K562 (cell line): ENCODE data around the gene AHSP. TPM values are rescaled to one million over a fixed set of nuclear protein-coding genes. Genes with fewer than 3 reads are reported as not detected.

Source experiments
- ESRRA ChIP-seq: fragments of 450-650 bp; IDR thresholded peaks from 2 replicates; pipeline ENCODE4 v1.6.1; 2014; ENCODE audit warnings: low read depth, mild to moderate bottlenecking, moderate library complexity, borderline replicate concordance
- EZH2 ChIP-seq: IDR thresholded peaks from 2 replicates; pipeline ENCODE4 v1.6.1; 2012; ENCODE audit warnings: low read depth, mild to moderate bottlenecking, inconsistent platforms, low read length, borderline replicate concordance
- GTF2F1 ChIP-seq: IDR thresholded peaks from 2 replicates; pipeline ENCODE4 v1.6.1; 2011; ENCODE audit warnings: low read depth, low read length, improper control_type of control experiment
- HCFC1 ChIP-seq: IDR thresholded peaks from 2 replicates; pipeline ENCODE4 v1.6.1; 2012; ENCODE audit warnings: low read depth, low read length, improper control_type of control experiment
- HDAC3 ChIP-seq: fragments of 450-650 bp; IDR thresholded peaks from 2 replicates; pipeline ENCODE4 v1.6.1; 2018; ENCODE audit warnings: borderline replicate concordance, mild to moderate bottlenecking, moderate library complexity; ENCODE audit not compliant: partially characterized antibody
- KAT7 ChIP-seq: sonication (generic); formaldehyde crosslinking; IDR thresholded peaks from 2 replicates; pipeline ENCODE4 v1.8.0; 2022; ENCODE audit warnings: missing genetic modification reagents, mild to moderate bottlenecking, borderline replicate concordance
- KDM5B ChIP-seq: fragments of 200-600 bp; sonication (generic); IDR thresholded peaks from 2 replicates; pipeline ENCODE4 v1.6.1; 2012; ENCODE audit warnings: low read depth, mild to moderate bottlenecking, moderate library complexity, low read length, control low read depth, inconsistent platforms; ENCODE audit not compliant: insufficient replicate concordance
- MXI1 ChIP-seq: IDR thresholded peaks from 2 replicates; pipeline ENCODE4 v1.6.1; 2011; ENCODE audit warnings: low read depth, mild to moderate bottlenecking, improper control_type of control experiment, low read length
- NEUROD1 ChIP-seq: fragments of 150-350 bp; IDR thresholded peaks from 2 replicates; pipeline ENCODE4 v1.6.1; 2014; ENCODE audit warnings: borderline replicate concordance, low read length, low read depth; ENCODE audit not compliant: partially characterized antibody
- NFATC3 ChIP-seq: fragments of 450-650 bp; IDR thresholded peaks from 2 replicates; pipeline ENCODE4 v1.6.1; 2017; ENCODE audit warnings: mild to moderate bottlenecking
- PCBP2 ChIP-seq: fragments of 200-400 bp; formaldehyde crosslinking; IDR thresholded peaks from 2 replicates; pipeline ENCODE4 v1.6.1; 2018; ENCODE audit warnings: low read length, low read depth, mild to moderate bottlenecking, moderate library complexity; ENCODE audit not compliant: poor library complexity, severe bottlenecking
- RBFOX2 ChIP-seq: fragments of 200-400 bp; formaldehyde crosslinking; IDR thresholded peaks from 2 replicates; pipeline ENCODE4 v1.6.1; 2017; ENCODE audit warnings: low read depth, mild to moderate bottlenecking, low read length, moderate library complexity
- SMARCC2 ChIP-seq: fragments of 450-650 bp; IDR thresholded peaks from 2 replicates; pipeline ENCODE4 v1.6.1; 2017; ENCODE audit warnings: antibody characterized with exemption, moderate library complexity, mild to moderate bottlenecking, low read depth
- SRSF3 ChIP-seq: fragments of 200-400 bp; formaldehyde crosslinking; IDR thresholded peaks from 2 replicates; pipeline ENCODE4 v1.6.1; 2016; ENCODE audit warnings: mild to moderate bottlenecking, low read length, moderate library complexity; ENCODE audit not compliant: insufficient read depth
- THRAP3 ChIP-seq: fragments of 450-650 bp; IDR thresholded peaks from 2 replicates; pipeline ENCODE4 v1.6.1; 2016; ENCODE audit warnings: mild to moderate bottlenecking, inconsistent platforms, borderline replicate concordance
- TRIM24 ChIP-seq, 2 experiments: fragments of 450-650 bp; IDR thresholded peaks; 2 replicates each; pipeline ENCODE4 v1.6.1; 2016
- ZC3H11A ChIP-seq: IDR thresholded peaks from 2 replicates; pipeline ENCODE4 v1.6.1; 2012; ENCODE audit warnings: low read depth, low read length, improper control_type of control experiment
- ZNF23 ChIP-seq: fragments of 250-450 bp; sonication (Bioruptor Pico); IDR thresholded peaks from 2 replicates; pipeline ENCODE4 v1.4.0; 2020; ENCODE audit warnings: mild to moderate bottlenecking
- ZNF232 ChIP-seq: sonication (generic); formaldehyde crosslinking; IDR thresholded peaks from 2 replicates; pipeline ENCODE4 v1.8.0; 2022; ENCODE audit warnings: mild to moderate bottlenecking, missing genetic modification reagents
- ZNF384 ChIP-seq: IDR thresholded peaks from 2 replicates; pipeline ENCODE4 v1.6.1; 2012; ENCODE audit warnings: low read depth, low read length, improper control_type of control experiment
- ZNF431 ChIP-seq: sonication (generic); formaldehyde crosslinking; IDR thresholded peaks from 2 replicates; pipeline ENCODE4 v1.8.0; 2022; ENCODE audit warnings: mild to moderate bottlenecking, missing genetic modification reagents
- polyA plus RNA-seq, 8 experiments: library from polyadenylated mRNA; depleted of rRNA in 4 of 8; stranded (reverse) in 5 of 8; unstranded in 3 of 8; fragments of >200 nt; fragmentation: Nextera tagmentation in 2 of 8; fragmentation: Illumina TruSeq in 1 of 8; extraction: Ambion mirVana in 2 of 8; extraction: Trizol in 1 of 8; gene quantifications; 2 replicates each; pipeline versions ENCODE4 v1.2.1 to v1.2.3, GENCODE V29; 2011 to 2014; ENCODE audit warnings: inconsistent platforms in 1 of 8, missing spikeins in 1 of 8
- total RNA-seq, 7 experiments: library from RNA; depleted of rRNA in 6 of 7; stranded (reverse); fragments of >200 nt in 6 of 7; fragmentation: Illumina TruSeq in 2 of 7; extraction: Trizol in 2 of 7; gene quantifications; 2 replicates each; pipeline versions ENCODE4 v1.2.1 to v1.2.3, GENCODE V29; 2011 to 2021; ENCODE audit warnings: low replicate concordance in 1 of 7
- TF ChIP-seq, protein P1 (sequence below): conservative IDR thresholded peaks from 2 replicates; pipeline ENCODE4 v1.6.1; 2011; ENCODE audit warnings: low read depth, mild to moderate bottlenecking, low read length; ENCODE audit not compliant: control insufficient read depth
- TF ChIP-seq, protein P2 (sequence below): fragments of 250-450 bp; sonication (Bioruptor Pico); IDR thresholded peaks from 2 replicates; pipeline ENCODE4 v1.8.0; 2021; ENCODE audit warnings: borderline replicate concordance, mild to moderate bottlenecking, moderate library complexity; ENCODE audit not compliant: poor library complexity, severe bottlenecking

The AHSP gene
- total and polyA plus RNA-seq, 9 of the 15 experiments (the other 6 are each of a cell fraction or from before 2014, with no cell fraction given) = 6.6 to 99.1 (median 25.8) TPM

DNA sequence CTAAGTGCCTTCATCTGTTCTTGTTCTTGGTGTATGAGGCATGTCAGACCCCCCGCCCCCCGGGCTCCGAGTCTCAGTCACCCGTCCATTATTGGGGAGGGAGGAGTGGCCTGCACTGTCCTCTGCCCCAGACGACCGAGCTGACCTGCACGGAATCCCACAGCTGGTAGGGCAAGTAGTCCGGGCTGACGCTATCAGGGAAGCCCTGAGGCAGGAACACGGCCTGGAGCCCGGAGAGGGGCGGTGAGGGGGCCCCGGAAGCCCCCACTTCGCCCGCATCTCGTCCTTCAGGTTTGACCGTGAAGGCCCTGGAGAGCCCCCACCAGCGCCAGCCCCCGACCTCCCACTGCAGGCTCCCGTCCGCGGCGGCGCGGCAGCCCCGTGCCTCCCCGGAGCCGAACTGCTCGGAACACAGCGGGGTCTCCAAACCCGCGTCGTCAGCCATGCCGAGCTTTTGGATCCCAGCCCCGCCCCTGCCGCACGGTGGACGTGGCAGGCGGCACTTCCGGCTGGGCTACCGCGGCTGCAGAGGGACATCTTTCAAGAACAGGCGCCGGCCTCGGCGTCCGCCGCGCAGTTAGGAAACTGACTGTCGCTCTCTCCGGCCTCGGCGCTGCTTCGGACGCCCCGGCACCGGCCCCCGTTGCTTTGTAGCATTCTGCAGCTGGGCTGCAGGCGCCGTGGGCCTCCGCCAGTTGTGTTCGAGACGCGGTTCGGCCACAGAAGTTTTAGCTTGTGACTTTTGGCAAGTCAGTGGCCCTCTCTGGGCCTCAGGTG lies 19.6 kb upstream of the AHSP start, which contains the start of gene RUSF1 (continued):
- TF ChIP-seq PCBP2 (no peak), SMARCC2 (no peak), GTF2F1 (peak; percentile 52; the same call in 1 of the 2 replicates), RBFOX2 (peak; percentile 100), NEUROD1 (peak; percentile 91), ZNF23 (no peak), ESRRA (peak; percentile 62), NFATC3 (no peak), ZNF384 (no peak), HDAC3 (no peak), TRIM24 (IDR thresholded peaks at IDR 0.05) (0 out of 4 replicates have a peak, but pooled peaks of 1 of the 2 experiments have one; percentile 34), KAT7 (peak; percentile 91), HCFC1 (peak; percentile 77), SRSF3 (no peak), ZC3H11A (no peak), ZNF232 (CRISPR knock-in tag) (peak; percentile 41; the same call in 1 of the 2 replicates), KDM5B (peak; percentile 82), THRAP3 (no peak), EZH2 (no peak), ZNF431 (CRISPR knock-in tag) (no peak), MXI1 (0 out of 2 replicates have a peak, but pooled peaks have one; percentile 44)
- TF ChIP-seq, protein P1, sequence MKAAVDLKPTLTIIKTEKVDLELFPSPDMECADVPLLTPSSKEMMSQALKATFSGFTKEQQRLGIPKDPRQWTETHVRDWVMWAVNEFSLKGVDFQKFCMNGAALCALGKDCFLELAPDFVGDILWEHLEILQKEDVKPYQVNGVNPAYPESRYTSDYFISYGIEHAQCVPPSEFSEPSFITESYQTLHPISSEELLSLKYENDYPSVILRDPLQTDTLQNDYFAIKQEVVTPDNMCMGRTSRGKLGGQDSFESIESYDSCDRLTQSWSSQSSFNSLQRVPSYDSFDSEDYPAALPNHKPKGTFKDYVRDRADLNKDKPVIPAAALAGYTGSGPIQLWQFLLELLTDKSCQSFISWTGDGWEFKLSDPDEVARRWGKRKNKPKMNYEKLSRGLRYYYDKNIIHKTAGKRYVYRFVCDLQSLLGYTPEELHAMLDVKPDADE = peak; percentile 87
- TF ChIP-seq, protein P2, sequence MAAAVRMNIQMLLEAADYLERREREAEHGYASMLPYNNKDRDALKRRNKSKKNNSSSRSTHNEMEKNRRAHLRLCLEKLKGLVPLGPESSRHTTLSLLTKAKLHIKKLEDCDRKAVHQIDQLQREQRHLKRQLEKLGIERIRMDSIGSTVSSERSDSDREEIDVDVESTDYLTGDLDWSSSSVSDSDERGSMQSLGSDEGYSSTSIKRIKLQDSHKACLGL (CRISPR knock-in tag) = no peak
